ENCODE data around the gene PARVG.

Gene PARVG

GRCh38 chr22:44209343-44209742 is 28.6 kb downstream of the PARVG start:
- H3K36me3 ChIP-seq (ENCODE audit: insufficient read depth, low read length), result peaks cover 10% of the 10 kb centered on the region; the same call in 1 of the 2 replicates
- ATAC-seq (ENCODE audit: insufficient read depth, low read depth), result no peak
- TF ChIP-seq CTCF (IDR thresholded peaks at IDR 0.05; ENCODE audit: borderline replicate concordance, extremely low read depth, low read length, poor library complexity, severe bottlenecking), result no peak
- no peak for TF ChIP-seq EZH2 (IDR thresholded peaks at IDR 0.05; ENCODE audit: borderline replicate concordance, low read depth, low read length, severe bottlenecking)
- H2AFZ ChIP-seq (ENCODE audit: low read depth, low read length), result no peak overlapping the region
- H3K27me3 ChIP-seq (ENCODE audit: insufficient read depth, low read length, poor library complexity), result no peaks in the 10 kb centered on the region
- no peak for DNase-seq
- H3K9ac ChIP-seq (ENCODE audit: low read depth, low read length), result no peak overlapping the region
- peaks cover 5% of the 10 kb centered on the region for H3K9me3 ChIP-seq (ENCODE audit: insufficient read depth, low read length, severe bottlenecking)
- no peak overlapping the region for H3K4me2 ChIP-seq (ENCODE audit: insufficient read depth, low read length)
- peaks cover 13% of the 10 kb centered on the region; the same call in 1 of the 2 replicates for H4K20me1 ChIP-seq (ENCODE audit: insufficient read depth, low read length)
- H3K4me1 ChIP-seq (ENCODE audit: insufficient read depth, low read length), result no peaks in the 10 kb centered on the region
- H3K4me3 ChIP-seq (ENCODE audit: low read depth in 1 of 2, low read length in 2 of 2), result no peak overlapping the region
- no peak overlapping the region for H3K27ac ChIP-seq (ENCODE audit: low read length)
- no peaks in the 10 kb centered on the region for H3K79me2 ChIP-seq (ENCODE audit: insufficient read depth, low read length)

- TF ChIP-seq CTCF (IDR thresholded peaks at IDR 0.05; ENCODE audit: borderline replicate concordance, extremely low read depth, low read length, poor library complexity, severe bottlenecking), result no peak
- TF ChIP-seq EZH2 (IDR thresholded peaks at IDR 0.05; ENCODE audit: borderline replicate concordance, low read depth, low read length, severe bottlenecking), result no peak
- DNase-seq (no peak), ATAC-seq (ENCODE audit: insufficient read depth, low read depth) (no peak)
- Histone ChIP-seq H3K9ac (ENCODE audit: low read depth, low read length) (no peak overlapping the region), H3K36me3 (ENCODE audit: insufficient read depth, low read length) (0 out of 2 replicates have a peak, but pooled peaks cover 3% of the 10 kb centered on the region), H3K27me3 (ENCODE audit: insufficient read depth, low read length, poor library complexity) (no peaks in the 10 kb centered on the region), H3K27ac (ENCODE audit: low read length) (no peak overlapping the region), H2AFZ (ENCODE audit: low read depth, low read length) (no peak overlapping the region), H3K4me3 (ENCODE audit: low read depth in 1 of 2, low read length in 2 of 2) (no peak overlapping the region), H3K79me2 (ENCODE audit: insufficient read depth, low read length) (no peaks in the 10 kb centered on the region), H3K4me2 (ENCODE audit: insufficient read depth, low read length) (no peak overlapping the region), H3K9me3 (ENCODE audit: insufficient read depth, low read length, severe bottlenecking) (peaks cover 5% of the 10 kb centered on the region), H3K4me1 (ENCODE audit: insufficient read depth, low read length) (no peaks in the 10 kb centered on the region), H4K20me1 (ENCODE audit: insufficient read depth, low read length) (peaks cover 1% of the 10 kb centered on the region; the same call in 1 of the 2 replicates)
Measured at GRCh38 chr22:44210722-44211121, 30.0 kb downstream of the PARVG start.

- H2AFZ ChIP-seq (ENCODE audit: low read depth, low read length), result no peak overlapping the region
- no peaks in the 10 kb centered on the region for H3K27me3 ChIP-seq (ENCODE audit: insufficient read depth, low read length, poor library complexity)
- peaks cover 5% of the 10 kb centered on the region for H3K9me3 ChIP-seq (ENCODE audit: insufficient read depth, low read length, severe bottlenecking)
- no peaks in the 10 kb centered on the region for H3K79me2 ChIP-seq (ENCODE audit: insufficient read depth, low read length)
- H3K4me1 ChIP-seq (ENCODE audit: insufficient read depth, low read length), result no peaks in the 10 kb centered on the region
- no peak overlapping the region for H3K4me2 ChIP-seq (ENCODE audit: insufficient read depth, low read length)
- H3K9ac ChIP-seq (ENCODE audit: low read depth, low read length), result no peak overlapping the region
- no peak for ATAC-seq (ENCODE audit: insufficient read depth, low read depth)
- TF ChIP-seq EZH2 (IDR thresholded peaks at IDR 0.05; ENCODE audit: borderline replicate concordance, low read depth, low read length, severe bottlenecking), result no peak
- TF ChIP-seq CTCF (IDR thresholded peaks at IDR 0.05; ENCODE audit: borderline replicate concordance, extremely low read depth, low read length, poor library complexity, severe bottlenecking), result no peak
- H4K20me1 ChIP-seq (ENCODE audit: insufficient read depth, low read length), result no peaks in the 10 kb centered on the region
- no peak overlapping the region for H3K27ac ChIP-seq (ENCODE audit: low read length)
- no peaks in the 10 kb centered on the region for H3K36me3 ChIP-seq (ENCODE audit: insufficient read depth, low read length)
- H3K4me3 ChIP-seq (ENCODE audit: low read depth in 1 of 2, low read length in 2 of 2), result no peak overlapping the region
- no peak for DNase-seq
Measured at GRCh38 chr22:44211256-44211945, 30.7 kb downstream of the PARVG start.

Data from DND-41 (cell line).